Measurements from ENCODE around the gene WWOX.

The WWOX gene

DNA sequence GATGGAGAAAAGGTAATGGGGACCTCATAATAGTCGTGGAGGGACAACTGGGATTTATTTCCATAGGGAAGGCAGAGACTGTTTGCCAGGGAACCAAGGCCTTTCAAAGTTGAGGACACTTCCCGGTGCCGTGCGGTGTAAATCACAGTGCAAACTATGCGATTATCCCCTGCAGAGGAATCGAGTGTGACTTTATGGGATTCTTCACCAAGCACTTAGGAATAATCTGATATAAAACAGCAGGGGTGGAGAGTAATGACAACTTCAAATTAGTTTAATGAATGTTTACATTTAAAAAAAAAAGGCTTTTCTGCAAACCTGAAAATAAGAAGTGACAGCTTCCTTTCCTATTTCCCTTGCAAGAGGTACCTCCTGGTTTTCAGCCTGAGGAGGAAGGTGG is 962.9 kb downstream of the WWOX start:
- no peak for DNase-seq

DNA sequence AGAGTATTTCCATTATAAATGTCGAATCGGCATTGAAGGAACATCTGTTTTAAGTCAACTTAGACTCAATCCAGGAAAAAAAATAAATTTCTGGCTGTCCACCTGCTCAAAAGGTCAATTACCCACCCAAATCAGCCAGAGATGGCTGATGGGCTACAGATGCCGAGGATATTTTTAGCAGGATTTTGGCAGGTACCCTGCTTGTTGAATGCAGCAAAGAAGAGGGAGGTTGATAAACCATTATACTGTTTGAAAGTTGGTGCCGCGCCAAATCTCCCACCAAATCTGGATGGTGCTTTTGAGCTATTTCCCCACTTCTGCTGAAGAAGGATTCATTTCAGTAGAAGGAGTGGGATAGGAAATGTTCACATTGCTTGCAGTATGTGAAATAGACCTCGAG is 963.4 kb downstream of the WWOX start:
- DNase-seq = no peak

DNA sequence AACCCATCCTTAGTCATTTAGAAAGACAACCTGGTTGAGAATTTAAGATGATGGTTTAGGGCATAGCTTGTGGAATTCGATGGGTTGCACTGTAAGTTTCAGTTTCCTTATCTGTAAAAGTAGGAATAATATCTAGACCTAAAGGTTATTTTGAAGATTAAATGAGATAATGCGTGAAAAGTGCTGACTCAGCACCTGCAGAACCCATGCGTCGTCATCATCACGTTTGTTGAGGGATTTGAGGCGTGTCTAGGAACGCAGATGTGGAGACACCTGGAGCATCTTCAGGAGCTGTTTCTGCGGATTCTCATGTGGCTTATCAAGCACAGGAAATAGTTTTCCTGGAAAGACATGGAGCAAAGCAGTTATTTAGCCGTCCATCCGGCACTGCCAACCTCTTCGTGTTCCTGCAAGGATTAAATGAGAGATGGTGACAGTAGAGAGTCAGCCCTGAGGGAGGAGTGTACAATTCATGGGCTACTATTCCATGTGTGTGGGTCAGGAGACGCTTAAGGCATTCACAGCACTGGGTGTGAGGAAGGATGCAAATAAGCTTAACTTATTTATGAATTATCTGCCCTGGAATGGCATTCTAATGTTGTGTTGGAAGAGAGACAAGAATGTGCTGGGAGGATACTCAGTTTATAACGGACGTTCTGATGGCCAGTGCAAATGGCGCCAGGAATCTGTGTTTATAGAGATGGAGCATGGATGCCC is 965.0 kb downstream of the WWOX start:
- DNase-seq = no peak

DNA sequence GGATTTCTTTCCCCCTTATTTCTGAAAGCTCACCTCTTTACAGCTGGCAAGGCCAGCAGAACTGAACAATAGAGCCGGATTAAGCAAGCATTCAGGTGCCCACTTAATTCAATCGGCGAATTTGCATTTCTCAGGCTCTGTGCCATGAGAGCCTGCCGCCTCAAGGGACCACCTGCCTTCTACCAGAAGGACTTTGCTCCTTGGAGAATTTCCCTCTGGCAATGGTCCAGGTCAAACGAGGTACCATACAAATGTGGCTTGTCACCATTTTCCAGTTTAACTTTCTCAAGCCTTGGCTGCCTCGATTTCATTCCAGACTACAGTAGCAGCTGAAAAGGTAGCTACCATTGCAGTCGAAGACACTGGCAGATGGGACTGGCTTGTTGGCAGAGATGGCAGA is 967.1 kb downstream of the WWOX start:
- DNase-seq = no peak

DNA sequence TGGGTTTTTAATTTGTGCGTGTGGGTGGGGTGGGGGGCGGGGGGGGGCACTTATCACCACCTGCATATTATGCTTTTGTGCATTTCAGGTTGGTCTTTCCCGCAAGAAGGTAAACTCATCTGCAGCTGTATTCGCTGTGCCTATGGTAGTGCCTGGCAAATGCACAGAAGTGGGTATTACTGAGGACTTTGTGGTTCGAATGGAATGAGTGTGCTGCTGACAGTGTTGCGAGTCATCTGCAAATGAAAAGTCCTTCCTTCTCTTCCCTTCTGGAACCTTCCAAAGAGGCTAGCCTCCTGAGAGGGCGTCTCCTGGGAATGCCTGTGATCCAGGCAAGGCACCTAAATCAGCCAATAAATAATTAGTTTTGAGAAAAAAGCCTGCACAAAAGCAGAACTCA is 968.1 kb downstream of the WWOX start:
- no peak for DNase-seq

DNA sequence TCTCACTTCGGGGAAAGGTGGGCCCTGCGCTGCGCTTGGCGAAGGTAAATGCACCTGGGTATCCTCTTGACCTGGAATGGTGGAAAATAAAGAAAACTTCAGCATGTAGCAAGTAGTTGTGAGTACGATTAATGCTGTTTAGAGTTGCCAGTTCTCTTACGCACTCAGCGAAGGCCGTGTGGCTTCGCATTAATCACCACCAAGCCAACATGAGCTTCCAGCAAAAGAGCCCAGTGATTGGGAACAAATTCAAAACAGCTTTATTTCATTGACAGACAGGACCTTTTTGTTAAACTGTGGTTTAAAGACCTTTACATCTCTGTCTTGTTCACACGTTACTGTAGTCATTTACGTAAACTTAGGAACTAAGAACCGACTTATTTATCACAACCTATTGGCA is 969.7 kb downstream of the WWOX start:
- no peak for DNase-seq

DNA sequence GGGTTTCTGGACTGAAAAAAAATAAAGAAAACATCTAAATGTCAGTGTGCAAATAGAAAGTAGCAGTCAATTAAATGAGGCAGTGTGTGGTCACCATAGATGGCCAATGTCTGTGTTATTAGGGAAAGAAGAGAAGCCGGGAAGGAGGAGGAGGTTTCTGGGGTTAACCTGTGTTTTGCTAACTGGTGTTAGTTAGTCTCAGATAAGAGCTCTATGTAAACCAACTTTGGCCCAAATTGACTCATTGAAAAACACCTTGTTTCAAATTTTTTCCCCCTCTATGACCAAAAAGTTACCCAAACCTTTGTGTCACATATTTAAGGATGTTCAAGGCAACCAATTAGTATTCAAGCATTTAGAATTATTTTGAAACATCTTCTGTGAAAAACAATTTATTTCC is 970.2 kb downstream of the WWOX start:
- DNase-seq = no peak

DNA sequence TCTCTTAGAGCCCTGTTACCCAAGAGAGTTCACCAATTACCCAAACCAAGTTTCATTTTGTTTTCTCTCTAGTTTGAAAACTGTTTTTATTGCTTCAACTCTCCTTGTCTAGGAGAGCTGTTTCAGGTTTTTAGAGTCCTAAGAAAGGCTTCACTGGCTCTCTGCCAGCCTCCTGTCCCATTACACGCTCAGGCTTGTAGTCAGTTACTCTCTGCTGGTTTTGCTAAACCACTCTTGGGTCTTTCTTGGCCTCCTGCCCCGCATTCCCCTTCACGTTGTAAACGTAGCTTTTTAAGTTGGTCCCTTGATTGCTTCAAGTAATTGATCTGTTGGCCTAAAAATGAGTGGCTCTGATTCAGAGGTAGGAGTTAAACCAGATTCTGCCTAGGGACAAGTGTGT is 972.0 kb downstream of the WWOX start:
- no peak for DNase-seq

DNA sequence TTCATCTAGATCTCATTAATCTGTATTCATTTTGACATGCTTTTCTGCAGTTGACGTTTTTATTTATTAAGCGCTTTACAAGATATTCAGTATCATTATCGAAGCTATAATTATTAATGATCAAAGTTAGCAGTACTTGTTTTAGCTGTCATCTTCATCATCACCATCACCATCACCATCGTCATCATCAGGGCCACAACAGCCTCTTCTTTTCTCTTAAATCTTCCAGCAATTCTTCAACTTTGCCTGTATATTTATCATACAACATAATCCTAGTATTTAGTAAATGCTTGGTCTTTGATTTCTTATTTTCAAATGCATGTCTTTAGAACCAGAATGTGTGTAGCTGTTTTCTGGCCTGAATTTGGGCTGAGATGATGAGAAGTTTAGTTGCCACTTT is 973.1 kb downstream of the WWOX start:
- DNase-seq = no peak

DNA sequence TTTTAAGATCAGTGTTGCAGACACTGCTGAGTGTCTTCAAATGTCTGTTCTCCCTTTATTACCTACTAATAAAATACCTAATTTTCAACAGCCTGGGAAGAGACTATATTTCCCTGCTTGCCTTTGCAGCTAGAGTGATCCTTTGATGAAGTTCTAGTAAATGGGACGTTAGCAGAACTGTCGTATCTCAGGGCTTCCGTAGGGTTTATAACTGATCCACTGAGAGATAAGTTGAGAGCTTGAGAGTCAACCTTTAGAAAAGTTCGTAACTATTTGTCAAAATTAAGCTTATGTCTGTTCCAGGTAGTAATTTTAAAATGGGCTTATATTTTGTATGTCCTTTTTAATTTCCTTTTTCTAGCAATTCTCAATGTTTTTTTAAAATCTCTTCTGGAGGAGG is 974.1 kb downstream of the WWOX start:
- no peak for DNase-seq

DNA sequence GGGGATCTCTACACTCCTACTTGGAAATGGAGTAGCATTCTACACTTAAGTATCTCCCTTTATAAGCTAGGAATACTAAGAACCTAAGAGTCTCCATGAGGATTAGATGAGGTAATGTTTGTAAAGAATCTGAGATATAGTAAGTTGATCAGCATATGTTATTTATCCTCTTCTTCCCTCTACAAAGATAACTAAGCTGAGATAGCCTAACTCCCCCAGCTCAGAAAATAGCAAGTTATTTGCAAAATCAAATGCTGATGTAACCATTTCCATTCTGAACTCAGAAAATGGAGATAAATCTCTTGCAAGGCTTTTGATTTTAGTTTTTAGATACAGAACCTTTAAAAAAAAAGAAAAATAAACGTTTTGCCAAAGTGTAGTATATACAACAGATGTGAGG is 975.1 kb downstream of the WWOX start:
- no peak for DNase-seq

DNA sequence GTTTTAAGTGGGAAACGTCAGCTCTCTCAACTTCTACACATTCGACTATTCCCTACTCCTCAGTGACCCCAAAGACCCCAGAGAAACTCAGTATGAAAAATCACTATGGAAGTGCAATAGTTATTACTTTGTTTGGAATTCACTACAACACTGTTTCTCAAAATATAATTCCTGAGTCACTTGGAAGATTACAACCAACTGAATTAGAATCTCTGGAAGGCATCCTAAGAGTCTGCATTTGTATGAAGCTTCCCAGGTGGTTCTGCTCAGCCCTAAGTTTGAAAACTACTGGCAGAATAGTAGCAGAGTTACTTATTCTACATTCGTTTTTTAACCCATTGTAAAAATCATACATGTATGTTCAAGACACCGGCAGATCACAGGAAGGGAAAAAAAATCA is 975.5 kb downstream of the WWOX start:
- no peak for DNase-seq

DNA sequence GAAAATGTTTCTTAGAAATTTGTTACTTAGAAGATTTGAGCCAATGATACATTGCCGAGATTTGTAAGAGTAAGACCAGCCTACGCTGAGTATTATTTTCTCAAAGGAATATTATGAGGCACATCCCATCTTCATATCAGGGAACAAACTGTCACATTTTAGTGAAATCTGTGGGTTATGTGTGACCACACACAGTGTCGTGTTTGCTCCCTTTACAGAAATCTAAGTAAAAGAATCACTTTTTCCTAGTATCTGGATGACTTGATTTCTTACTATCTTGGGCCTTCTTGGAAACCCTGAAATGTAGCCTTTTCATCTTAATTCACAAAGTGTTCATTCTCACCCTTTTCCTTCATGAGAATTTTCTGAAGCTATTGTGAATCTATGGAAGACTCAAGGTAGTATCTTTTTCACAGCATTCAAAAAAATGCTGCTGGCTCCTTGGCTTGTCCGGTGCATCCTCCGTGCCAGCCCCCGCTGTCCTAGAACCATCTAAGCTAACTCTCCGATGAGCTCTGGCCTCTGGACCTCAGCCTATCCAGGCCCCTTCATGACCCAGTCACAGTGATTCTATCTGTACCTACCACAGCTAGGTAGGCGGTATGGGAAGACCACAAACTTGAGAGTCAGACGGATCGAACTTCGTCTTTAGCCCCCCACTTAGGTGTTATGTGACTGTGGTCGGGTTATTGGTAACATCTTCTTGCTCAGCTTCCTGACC is 976.8 kb downstream of the WWOX start:
- no peak for DNase-seq

DNA sequence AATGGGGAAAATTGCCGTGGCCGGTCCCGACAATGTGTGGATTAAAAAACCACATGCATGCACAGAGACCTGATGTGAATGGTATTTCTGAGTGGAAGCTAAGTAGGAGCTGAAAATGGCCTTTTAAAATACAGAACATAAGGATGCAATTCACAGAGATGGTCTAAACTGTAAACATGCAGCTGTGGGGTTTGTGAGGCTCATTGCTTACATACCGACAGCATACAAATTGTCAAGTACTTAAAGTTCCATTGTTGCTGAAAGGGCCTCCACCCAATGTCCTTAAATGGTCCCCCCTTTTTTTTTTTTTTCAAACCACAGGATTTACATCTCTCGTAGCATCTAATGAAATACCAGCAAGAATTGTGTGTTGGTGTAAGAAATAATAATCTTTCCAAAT is 977.9 kb downstream of the WWOX start:
- no peak for DNase-seq

DNA sequence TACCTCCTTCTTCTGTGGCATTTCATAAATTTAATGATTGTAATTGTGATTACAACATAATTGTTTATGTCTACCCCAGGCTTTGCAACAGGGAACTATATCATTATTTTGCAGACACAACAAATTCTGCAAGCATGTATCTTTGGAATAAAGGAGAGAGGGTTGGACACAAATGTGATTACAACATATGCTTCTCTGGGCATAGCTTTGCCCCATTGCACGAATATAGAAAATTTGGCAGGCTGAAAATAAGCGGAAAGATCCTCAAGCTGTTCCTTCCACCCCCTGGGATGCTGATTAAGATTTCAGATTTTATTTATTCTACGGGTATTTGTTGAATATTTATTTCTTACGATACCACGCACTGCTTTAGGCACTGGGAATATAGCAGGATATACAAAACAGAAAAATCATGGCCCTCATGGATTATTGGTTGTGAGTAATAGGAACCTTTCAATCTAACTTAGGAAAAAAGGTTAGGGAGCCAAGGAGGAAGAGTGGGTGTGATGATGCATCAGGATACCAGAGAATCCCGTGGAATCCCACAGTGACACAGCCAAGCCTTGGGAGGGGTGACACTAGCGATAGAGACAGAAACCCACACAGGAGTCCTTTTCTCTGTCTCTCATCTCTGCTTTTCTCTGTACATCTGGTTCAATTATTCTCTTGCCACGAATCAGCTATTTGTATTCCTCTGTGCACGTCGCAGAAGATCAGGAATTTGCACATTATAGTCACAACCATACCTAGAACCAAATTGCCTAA is 980.4 kb downstream of the WWOX start:
- DNase-seq = no peak

DNA sequence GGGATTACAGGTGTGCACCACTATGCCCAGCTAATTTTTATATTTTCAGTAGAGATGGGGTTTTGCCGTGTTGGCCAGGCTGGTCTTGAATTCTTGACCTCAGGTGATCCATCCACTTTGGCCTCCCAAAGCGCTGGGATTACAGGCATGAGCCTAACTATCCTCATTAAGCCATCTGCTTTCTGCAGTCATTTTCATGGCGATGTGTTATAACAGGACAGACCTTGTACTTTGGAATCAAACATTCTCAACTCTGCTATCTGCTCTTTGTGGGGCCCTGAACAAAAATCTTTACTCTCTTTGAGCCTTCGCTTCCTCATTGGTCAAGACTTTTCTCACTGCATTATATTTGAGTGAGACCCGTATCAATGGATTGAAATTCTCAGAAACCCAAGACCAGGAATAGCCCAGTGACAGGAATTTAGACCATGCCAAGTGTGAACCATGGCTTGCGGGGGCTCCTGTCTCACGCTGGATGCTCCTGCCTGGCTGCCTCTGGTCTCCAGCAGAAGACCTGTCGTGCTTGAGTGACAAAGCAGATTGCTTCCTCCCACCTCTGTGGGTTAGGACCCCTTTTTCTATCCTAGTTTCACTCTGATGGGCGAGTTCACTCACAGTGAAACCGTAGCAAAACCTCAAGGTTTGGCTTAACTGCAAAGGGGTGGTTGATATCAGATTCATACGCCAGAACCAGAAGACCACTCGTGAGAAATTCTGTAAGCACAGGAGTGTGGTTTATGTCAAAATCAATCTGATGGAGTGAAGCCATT is 982.0 kb downstream of the WWOX start:
- DNase-seq = no peak

DNA sequence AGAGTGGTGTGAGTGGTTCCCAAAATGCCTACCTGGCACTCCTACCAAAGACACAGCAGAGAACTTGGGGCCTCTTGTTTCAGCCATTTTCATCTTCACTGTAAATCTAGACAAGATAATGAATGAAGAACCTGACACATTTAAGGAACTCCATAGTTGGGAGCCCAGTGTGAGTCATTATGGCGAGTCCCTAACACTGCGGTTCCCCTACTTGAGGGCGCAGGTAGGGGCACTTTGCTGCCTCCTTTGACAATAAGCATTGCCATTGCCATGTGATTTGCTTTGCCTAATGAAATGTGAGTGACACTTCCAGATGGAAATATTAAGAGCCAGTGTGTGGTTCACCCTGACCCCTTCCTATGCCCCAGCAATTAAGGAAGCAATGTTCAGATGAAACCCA is 983.5 kb downstream of the WWOX start:
- no peak for DNase-seq

DNA sequence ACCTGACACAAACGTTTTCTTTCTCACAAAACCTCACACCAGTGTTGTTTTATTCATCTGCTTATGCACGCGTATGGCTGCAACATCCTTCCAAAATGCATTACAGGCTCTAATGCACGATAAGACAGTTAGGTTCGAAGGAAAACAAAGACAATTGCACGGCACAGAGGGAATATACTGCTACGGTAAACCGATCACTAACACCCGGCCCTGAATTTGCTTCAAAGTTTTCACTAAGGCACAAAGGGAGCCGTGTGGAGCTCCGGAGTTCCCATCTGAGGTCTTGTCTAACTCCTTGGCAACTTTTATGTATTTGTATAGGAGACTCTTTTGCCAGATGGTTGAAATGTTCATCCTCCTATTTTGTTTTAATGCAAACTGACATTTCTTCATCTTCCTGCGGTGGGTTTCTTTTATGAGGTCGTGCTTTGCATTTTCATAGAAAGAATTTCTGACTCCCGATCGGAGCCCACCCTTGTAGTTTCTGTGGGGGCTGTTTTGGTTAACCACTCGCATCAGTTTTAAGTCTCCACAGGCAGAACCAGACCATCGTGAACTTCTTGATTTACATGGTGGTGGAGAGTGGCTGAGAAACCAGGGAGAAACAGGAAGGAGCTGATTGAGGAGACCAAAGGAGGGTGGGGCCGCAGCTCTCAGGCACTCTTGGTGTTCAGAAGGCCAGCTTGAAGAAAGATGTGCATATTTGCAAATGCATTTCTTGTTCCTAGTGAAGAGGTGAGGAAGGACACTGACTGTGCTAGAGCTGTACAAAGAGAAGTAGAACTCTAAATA is 984.2 kb downstream of the WWOX start:
- DNase-seq = no peak

DNA sequence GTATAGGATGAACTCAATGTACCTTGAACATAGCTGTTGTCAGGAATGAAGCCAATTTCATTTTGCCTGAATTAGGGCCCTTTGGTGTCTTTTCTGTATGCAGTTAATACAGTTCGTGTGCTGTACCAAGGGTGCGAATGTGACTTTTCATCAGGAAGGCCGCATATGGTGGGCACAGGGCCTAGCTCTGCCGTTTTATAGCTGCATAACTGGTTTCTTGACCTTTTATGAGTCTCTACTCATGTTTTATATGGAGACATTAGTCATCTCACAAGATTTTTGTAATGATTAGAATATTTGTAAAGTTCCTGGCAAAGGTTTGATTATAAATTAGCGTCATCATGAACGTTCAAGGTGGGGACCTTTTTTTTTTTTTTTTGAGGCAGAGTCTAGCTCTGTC is 989.5 kb downstream of the WWOX start:
- DNase-seq = no peak

DNA sequence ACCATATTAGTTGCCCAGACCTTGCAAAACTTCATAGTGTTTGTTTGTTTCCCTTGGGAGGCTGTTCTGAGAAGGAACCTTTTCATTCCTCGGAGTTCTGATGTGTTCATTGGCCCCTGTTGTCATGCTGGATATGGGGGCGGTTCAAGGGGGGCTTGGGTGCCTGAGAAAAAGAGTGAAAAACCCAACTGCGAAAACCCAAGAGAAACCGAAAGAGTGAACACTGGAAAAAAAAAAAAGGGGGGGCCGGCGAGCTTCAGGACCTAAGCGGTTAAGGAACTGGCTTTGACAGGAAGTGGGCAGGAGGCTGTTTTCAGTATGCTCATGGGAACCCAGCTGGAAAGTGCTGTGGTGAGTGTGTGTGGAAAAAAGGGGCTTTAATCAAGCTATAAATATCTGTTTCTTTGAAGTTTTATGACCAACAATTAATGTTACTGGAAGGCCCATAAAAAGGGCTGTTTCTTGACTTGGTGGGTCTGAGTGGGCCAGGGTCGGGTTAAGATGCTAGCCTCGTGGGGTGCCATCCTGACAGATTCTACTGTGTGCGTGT is 990.4 kb downstream of the WWOX start:
- no peak for DNase-seq

DNA sequence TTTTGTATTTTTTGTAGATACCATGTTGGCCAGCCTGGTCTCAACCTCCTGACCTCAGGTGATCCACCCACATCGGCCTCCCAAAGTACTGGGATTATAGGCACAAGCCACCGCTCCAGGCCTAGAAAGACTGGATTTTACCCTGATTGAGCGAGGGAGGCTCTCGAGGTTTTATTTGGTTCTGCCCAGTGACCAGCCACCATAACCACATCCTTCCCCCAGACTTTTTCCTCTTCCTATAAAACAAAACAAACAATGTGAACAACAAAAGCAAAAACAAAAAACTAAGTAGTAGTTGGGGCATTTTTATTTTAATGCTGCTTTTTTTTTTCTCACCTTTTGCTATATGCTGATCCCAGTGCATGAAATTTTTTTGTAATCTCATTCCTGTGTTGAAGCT is 991.5 kb downstream of the WWOX start:
- DNase-seq = no peak

DNA sequence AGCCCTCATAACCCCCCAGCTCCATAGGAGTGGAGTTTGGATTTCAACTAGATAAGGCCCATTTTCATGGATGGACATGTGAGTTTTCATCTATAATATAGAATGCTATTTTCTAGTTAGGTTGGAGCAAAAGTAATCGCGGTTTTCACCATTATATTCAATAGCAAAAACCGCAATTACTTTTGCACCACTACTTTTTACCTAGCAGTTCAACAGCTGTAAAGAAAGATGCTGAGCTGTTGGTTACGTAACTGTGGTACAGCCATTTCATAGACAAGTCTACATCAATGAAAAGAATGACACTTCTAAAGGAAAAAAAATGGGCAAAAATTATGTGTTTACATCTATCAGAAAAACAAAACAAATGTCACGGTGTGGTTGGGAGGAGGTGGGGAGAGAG is 993.4 kb downstream of the WWOX start:
- no peak for DNase-seq
